Right hindlimb (tissue), 1 donor: ENCODE data around the gene GCNT3.
"Not testable (repeated sequence)": the region's sequence is repeated elsewhere in the genome, so short reads cannot be mapped to it uniquely, and the experiment has no call there.

ENCODE experiments used
- DNase-seq: peaks from one replicate; pipeline ENCODE4 v3.0.0-alpha.2; 2018

Gene GCNT3

DNA sequence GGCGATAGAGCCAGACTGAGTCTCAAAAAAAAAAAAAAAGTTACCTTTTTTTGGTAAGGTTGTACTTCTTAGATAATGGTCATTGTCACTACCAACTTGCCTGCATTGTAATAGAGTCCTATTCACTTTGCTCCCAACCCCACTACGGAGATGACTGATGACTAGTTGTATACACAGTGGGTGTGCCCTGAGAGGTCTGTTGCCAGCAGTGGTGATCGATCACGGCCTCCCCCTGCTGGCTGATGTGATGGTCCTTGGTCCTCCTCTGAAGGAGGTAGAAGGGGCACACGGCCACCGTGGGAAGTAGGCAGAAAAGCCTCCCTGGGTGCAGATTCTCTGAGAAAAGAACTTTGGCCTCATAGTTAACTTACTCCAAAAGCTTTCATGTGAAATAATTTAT is 10.7 kb downstream of the GCNT3 start:
- no peak for DNase-seq

DNA sequence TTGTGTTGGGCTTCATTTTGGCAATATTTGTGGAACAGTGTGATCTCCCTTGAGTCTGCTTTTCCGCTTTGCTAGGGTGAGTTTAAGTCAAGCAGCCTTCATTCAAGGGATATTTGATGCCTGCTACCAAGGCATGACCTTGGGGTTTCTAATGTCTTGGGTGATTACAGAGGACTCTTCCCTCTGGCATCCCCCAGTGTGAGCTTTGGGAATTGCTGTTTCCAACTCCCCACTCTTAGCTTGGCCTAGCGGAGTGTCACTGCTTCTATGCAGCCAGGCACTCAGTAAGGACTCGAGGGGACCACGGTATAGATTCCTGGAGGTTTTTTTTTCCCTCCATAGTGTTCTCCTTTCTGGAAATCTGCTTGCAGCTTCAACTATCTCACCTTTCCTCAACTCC is 21.1 kb downstream of the GCNT3 start:
- DNase-seq = no peak

GRCh38 chr15:59636184-59636583 is 24.6 kb downstream of the GCNT3 start:
- DNase-seq = no peak

GRCh38 chr15:59637507-59637906 is 25.9 kb downstream of the GCNT3 start:
- DNase-seq = not testable (repeated sequence)

DNA sequence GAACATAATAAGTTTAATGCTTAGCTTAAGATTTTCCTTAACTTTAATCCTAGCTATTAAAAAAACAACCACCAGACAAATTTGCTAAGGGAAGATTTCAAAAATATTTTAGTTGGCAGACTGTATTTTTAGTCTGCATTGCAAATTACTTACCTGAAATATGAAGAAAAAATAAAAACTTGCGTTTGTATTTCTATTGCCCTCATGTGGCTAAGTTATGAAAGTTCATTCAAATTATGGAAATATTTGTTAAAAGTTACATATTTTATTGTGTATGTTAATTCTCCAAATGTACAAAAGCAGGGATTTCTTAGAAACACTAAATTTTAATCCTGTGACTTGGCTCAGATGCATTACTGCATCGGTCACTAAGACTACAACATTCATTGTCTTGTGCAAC is 30.8 kb downstream of the GCNT3 start:
- no peak for DNase-seq

GRCh38 chr15:59644756-59645155 is 33.2 kb downstream of the GCNT3 start:
- no peak for DNase-seq

GRCh38 chr15:59645812-59646211 is 34.2 kb downstream of the GCNT3 start:
- DNase-seq = not testable (repeated sequence)

DNA sequence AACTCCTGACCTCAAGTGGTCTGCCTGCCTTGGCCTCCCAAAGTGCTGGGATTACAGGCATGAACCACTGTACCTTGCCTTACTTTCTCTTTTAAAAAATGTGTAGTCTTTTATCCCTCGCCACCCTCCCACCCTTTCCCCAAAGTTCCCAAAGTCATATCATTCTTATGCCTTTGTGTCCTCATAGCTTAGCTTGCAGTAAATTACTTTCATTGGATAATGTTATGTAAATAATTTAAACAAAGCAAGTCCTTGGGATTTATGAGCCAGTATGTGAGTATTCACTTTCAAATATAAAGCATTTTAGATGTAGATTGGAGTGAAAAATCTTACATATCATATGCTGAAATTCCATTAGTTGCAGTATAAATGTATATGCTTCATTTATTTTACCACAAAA is 34.7 kb downstream of the GCNT3 start:
- no peak for DNase-seq

GRCh38 chr15:59647085-59647484 is 35.5 kb downstream of the GCNT3 start:
- DNase-seq = no peak

DNA sequence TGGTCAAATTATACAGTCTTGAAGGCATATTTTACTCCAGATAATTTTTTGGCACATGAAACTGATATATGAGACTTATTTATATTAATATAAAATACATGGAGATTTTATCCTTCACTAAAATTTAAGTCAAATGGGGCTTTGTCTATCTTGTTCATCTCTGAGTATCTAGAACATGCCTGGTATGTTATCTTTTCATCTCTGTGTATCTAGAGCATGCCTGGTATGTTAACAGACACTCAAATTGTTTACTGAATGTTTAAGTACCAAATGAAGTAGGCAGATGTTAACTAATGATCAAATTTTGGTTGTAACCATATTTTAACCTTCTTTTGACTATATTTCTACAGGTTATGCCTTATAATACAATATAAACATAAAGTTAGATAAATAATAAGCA is 38.0 kb downstream of the GCNT3 start:
- no peak for DNase-seq

GRCh38 chr15:59654046-59654445 is 42.5 kb downstream of the GCNT3 start:
- no peak for DNase-seq

DNA sequence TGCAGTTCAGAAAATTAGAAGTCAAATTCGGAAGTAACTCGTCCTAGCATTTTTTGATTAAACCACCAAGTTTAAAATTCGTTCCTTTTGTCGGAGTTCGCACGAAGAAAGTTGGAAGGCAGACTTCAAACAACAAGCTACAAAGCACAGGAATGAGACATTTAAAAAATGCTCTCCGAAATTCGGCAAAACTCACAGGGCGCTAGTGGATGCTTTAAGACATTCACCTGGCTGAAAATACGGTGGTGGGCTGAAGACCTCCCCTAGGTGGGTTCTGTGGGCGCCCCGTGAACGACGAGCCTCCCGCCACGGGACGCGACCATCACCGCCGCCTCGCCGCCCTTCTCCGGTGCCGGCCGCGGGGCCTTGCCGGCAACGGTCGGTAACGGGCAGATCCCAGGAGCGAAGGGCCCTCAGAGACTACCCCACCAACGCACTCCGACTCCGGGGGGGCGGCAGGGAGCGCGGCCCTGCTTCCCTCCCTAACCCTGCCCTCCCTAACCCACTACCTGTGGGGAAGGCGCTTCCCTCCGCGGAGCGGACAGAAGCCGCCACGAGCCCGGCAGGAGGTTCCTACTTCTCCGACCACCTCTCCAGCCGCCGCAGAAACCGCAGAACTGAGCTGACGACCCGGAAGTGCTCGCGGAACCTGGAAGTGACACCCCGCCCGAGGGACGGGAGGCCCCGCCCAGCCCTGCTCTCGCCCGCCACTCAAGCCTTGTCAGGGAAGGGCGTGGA is 45.5 kb downstream of the GCNT3 start, which contains the start of gene GTF2A2:
GTF2A2 (minus strand) TSS at position 619 of the 738 bp plus-strand sequence. CDS start 5,238 bp downstream, outside the sequence.
- DNase-seq = peak; percentile 97

DNA sequence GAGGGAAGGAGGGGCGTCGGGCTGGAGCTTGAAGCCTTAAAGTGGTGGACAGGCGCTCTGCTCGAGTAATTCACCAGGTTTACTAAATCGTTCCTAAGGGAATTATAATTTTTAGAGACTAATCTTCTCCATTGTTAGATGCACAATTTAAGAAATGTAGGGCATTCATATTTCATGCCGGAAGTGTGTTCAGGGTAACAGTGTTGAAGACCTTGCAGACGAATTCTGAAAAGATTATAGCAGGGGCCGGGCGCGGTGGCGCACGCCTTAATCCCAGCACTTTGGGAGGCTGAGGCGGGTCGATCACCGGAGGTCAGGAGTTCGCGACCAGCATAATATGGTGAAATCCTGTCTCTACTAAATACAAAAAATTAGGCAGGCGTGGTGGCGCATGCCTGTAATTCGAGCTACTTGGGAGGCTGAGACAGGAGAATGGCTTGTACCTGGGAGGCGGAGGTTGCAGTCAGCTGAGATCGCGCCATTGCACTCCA is 46.1 kb downstream of the GCNT3 start:
- no peak for DNase-seq

DNA sequence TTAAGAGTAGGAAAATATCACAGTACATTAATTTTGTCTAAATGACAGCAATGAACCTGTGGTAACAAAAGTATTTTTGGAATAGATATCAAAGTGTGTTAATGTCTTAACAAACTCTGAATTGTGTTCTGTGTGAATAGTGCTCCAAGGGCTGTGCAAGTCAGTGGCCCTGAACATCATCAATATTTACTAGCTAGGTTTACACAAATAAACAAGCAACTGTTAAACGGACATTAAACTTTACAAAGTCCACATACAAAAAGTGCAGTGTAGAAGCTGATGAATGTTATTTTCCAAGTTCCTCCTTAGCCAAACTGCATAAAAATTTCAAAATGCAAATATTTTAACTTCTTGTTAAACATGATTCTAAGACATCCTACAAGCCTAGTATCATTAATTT is 47.8 kb downstream of the GCNT3 start:
- DNase-seq = no peak

- DNase-seq = peak; percentile 61
These were observed 50.7 kb downstream of the GCNT3 start for GRCh38 chr15:59662260-59662659.

DNA sequence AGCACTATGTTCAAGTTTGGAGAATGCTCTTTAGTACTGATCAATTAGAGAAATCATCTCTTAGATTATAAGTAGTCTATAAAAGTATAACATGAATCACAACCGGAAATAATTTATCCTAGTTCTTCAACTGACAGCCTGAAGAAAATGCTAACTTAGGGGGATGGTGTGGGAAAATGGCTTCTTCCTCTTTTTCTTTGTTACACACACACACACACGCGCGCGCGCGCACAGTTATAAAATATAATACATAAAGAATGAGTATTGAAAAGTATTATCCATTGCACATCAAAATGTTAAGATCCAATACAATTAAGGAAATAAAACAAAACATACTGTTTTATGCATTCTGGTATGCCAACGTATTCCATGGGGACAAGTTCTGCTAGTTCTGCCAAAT is 57.0 kb downstream of the GCNT3 start:
- DNase-seq = no peak
